Aorta (tissue), 5 donors: ENCODE results near the gene DEDD. TPM values are rescaled to one million over a fixed set of nuclear protein-coding genes. Genes with fewer than 3 reads are reported as not detected.
A peak's percentile ranks its signal among the peaks of the same experiment; 100 is the strongest.

ENCODE experiments used
- ATAC-seq: fragments of 200-7000 bp; cut with Tn5 transposase; one replicate; pipeline ENCODE4 v1.9.1; 2022; ENCODE audit warnings: moderate library complexity; ENCODE audit not compliant: low FRiP score
- DNase-seq, 2 donors: peaks; one replicate each; pipeline ENCODE4 v3.0.0-alpha.2; 2020
- H3K27ac ChIP-seq, 2 donors: one replicate each; pipeline ENCODE4 v1.5.1; 2013; ENCODE audit warnings: low read length in 2 of 2, mild to moderate bottlenecking in 2 of 2, moderate library complexity in 2 of 2, control low read depth in 1 of 2, inconsistent platforms in 1 of 2, low read depth in 1 of 2
- H3K27me3 ChIP-seq, 2 donors: one replicate each; pipeline ENCODE4 v1.6.1; 2013; ENCODE audit warnings: control low read depth in 1 of 2, low read length in 1 of 2, mild to moderate bottlenecking in 1 of 2, moderate library complexity in 1 of 2; ENCODE audit not compliant: insufficient read depth in 2 of 2, control insufficient read depth in 1 of 2
- H3K36me3 ChIP-seq, 2 donors: one replicate each; pipeline ENCODE4 v1.6.1; 2013; ENCODE audit warnings: control low read depth in 1 of 2, low read length in 1 of 2, mild to moderate bottlenecking in 1 of 2; ENCODE audit not compliant: insufficient read depth in 2 of 2, control insufficient read depth in 1 of 2
- H3K4me1 ChIP-seq, 2 donors: one replicate each; pipeline ENCODE4 v1.6.1; 2013; ENCODE audit warnings: low read length in 2 of 2, control low read depth in 1 of 2, mild to moderate bottlenecking in 1 of 2, moderate library complexity in 1 of 2; ENCODE audit not compliant: insufficient read depth in 2 of 2, control insufficient read depth in 1 of 2
- H3K4me3 ChIP-seq, 2 donors: one replicate each; pipeline ENCODE4 v1.5.1; 2013; ENCODE audit warnings: low read length in 2 of 2, control low read depth in 1 of 2, mild to moderate bottlenecking in 1 of 2
- H3K9me3 ChIP-seq: one replicate; pipeline ENCODE4 v1.6.1; 2013; ENCODE audit warnings: mild to moderate bottlenecking, low read length; ENCODE audit not compliant: control insufficient read depth
- WGBS, 2 donors: extraction: QIAGEN DNeasy Blood & Tissue Kit; methylation state at CpG; one replicate each; pipeline ENCODE4 v1.1.7; 2013; 5-methylcytosine and 5-hydroxymethylcytosine counted together
- intact Hi-C, 2 donors: fragments of 100-400 bp; cut with DNase I; formaldehyde crosslinking; loops; one replicate each; pipeline versions ENCODE4 v1.14.2 to v1.15.0; 2022
- polyA plus RNA-seq, 2 donors: library from polyadenylated mRNA; stranded (reverse); fragments of 200-250 nt; gene quantifications; one replicate each; pipeline ENCODE4 v1.2.3, GENCODE V29; 2013
- total RNA-seq, 2 donors: library from RNA; stranded (reverse); fragmentation: NEBNext Ultra II Directional; extraction: Animal tissue kit (Norgen Biotek cat#: 25700); gene quantifications; one replicate each; pipeline ENCODE4 v1.2.1, GENCODE V29; 2021
- donor health status: healthy with polysubstance abuse.
- donor health status: Bipolar disorder and iron deficiency.
- donor health status: DM: no; HTN: no; CAD: no.
- donor health status: DM: no; HTN: no; CAD: no.
- donor health status: DM: yes; HTN: yes; CAD: no.

DEDD gene
- total and polyA plus RNA-seq, 4 donors, result 25.2 to 46.8 (median 42.2) TPM

DNA sequence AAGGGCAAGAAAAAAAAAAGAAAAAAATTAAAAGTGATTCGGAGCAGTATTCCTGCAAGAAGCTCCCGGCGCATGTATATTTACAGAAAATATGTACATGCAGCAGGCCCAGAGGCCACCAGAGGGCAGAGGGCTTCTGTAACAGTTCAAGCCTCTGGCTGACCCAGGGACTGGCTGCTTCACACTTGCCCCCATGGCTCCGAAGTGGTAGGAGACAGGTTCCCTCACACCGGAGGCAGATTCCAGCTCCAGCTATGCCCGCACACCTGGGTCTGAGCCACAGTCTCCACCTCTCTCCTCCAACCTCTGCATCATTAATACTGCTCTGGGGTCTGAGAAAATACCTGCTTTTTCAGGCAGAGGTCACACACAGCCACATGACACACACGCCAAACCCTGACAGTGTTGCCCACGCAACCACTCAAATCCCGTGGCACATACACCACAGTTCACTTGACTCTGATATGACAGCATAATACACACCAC lies 60.5 kb downstream of the DEDD start:
- WGBS, 2 donors, result 78 to 79% methylated on average over 9 of the region's 9 CpGs

More for the DNA sequence above, 60.5 kb downstream of the DEDD start:
- Histone ChIP-seq H3K9me3 (no peaks in the 10 kb centered on the region), H3K4me3 (no peak overlapping the region), H3K27me3 (no peaks in the 10 kb centered on the region), H3K27ac (no peak overlapping the region), H3K4me1 (no peaks in the 10 kb centered on the region), H3K36me3 (no peaks in the 10 kb centered on the region)
- ATAC-seq, result no peak
- DNase-seq, result peak in 1 of 2 donors; percentile 72
- intact Hi-C loops, result no loop called here

Other genes starting within 250 kb of the DEDD start
- 1 to 10 TPM in 1 of 2 donors, under 1 TPM in 1; 0.78 to 1.8 TPM for gene ITLN1, start 247.5 kb downstream of the DEDD start, total RNA-seq
- gene ITLN1, start 247.5 kb downstream of the DEDD start, polyA plus RNA-seq, result 10 to 100 TPM; 58.6 to 72.6 TPM
- not detected for gene ITLN2, start 177.9 kb downstream of the DEDD start, total RNA-seq
- gene ITLN2, start 177.9 kb downstream of the DEDD start, polyA plus RNA-seq, result 1 to 10 TPM; 4.5 to 5.5 TPM
- 10 to 100 TPM; 21.7 to 26.0 TPM for gene F11R, start 111.5 kb downstream of the DEDD start, total RNA-seq
- gene F11R, start 111.5 kb downstream of the DEDD start, polyA plus RNA-seq, result 1 to 10 TPM; 2.4 to 8.0 TPM
- 10 to 100 TPM in 1 of 2 donors, 1 to 10 TPM in 1; 9.1 to 12.5 TPM for gene TSTD1, start 93.7 kb downstream of the DEDD start, total RNA-seq
- 10 to 100 TPM; 13.2 to 31.9 TPM for gene TSTD1, start 93.7 kb downstream of the DEDD start, polyA plus RNA-seq
- 10 to 100 TPM; 42.2 to 67.0 TPM for gene USF1, start 86.7 kb downstream of the DEDD start, total RNA-seq
- 100 to 1,000 TPM in 1 of 2 donors, 10 to 100 TPM in 1; 33.8 to 124 TPM for gene USF1, start 86.7 kb downstream of the DEDD start, polyA plus RNA-seq
- 10 to 100 TPM; 14.7 to 20.5 TPM for gene ARHGAP30, start 62.8 kb downstream of the DEDD start, total RNA-seq
- gene ARHGAP30, start 62.8 kb downstream of the DEDD start, polyA plus RNA-seq, result 10 to 100 TPM in 1 of 2 donors, 1 to 10 TPM in 1; 1.3 to 12.1 TPM
- gene NECTIN4, start 43.1 kb downstream of the DEDD start, total RNA-seq, result under 1 TPM; 0.24 to 0.26 TPM
- gene NECTIN4, start 43.1 kb downstream of the DEDD start, polyA plus RNA-seq, result not detected
- 1 to 10 TPM in 1 of 2 donors, under 1 TPM in 1; 0.78 to 2.5 TPM for gene KLHDC9, start 34.3 kb downstream of the DEDD start, total RNA-seq
- 10 to 100 TPM in 1 of 2 donors, 1 to 10 TPM in 1; 7.9 to 14.8 TPM for gene KLHDC9, start 34.3 kb downstream of the DEDD start, polyA plus RNA-seq
- gene PFDN2, start 14.6 kb downstream of the DEDD start, total RNA-seq, result 10 to 100 TPM; 36.4 to 42.3 TPM
- gene PFDN2, start 14.6 kb downstream of the DEDD start, polyA plus RNA-seq, result 100 to 1,000 TPM in 1 of 2 donors, 10 to 100 TPM in 1; 74.6 to 116 TPM
- gene NIT1, start 14.6 kb downstream of the DEDD start, total RNA-seq, result 10 to 100 TPM; 31.1 to 41.6 TPM
- 10 to 100 TPM; 47.6 to 50.5 TPM for gene NIT1, start 14.6 kb downstream of the DEDD start, polyA plus RNA-seq
- gene UFC1, start 21.3 kb upstream of the DEDD start, total RNA-seq, result 10 to 100 TPM; 64.2 to 70.3 TPM
- gene UFC1, start 21.3 kb upstream of the DEDD start, polyA plus RNA-seq, result 100 to 1,000 TPM; 143 to 184 TPM
- gene USP21, start 26.8 kb upstream of the DEDD start, total RNA-seq, result 10 to 100 TPM; 16.4 to 28.1 TPM
- 10 to 100 TPM; 15.7 to 24.7 TPM for gene USP21, start 26.8 kb upstream of the DEDD start, polyA plus RNA-seq
- gene PPOX, start 33.8 kb upstream of the DEDD start, total RNA-seq, result 10 to 100 TPM; 16.3 to 30.9 TPM
- 100 to 1,000 TPM in 1 of 2 donors, 10 to 100 TPM in 1; 17.0 to 126 TPM for gene PPOX, start 33.8 kb upstream of the DEDD start, polyA plus RNA-seq
- gene B4GALT3, start 44.8 kb upstream of the DEDD start, total RNA-seq, result 10 to 100 TPM; 26.8 to 29.8 TPM
- gene B4GALT3, start 44.8 kb upstream of the DEDD start, polyA plus RNA-seq, result 10 to 100 TPM; 13.9 to 23.1 TPM
- 100 to 1,000 TPM in 1 of 2 donors, 10 to 100 TPM in 1; 78.9 to 207 TPM for gene ADAMTS4, start 66.4 kb upstream of the DEDD start, total RNA-seq
- 1 to 10 TPM; 1.4 to 6.8 TPM for gene ADAMTS4, start 66.4 kb upstream of the DEDD start, polyA plus RNA-seq
- 10 to 100 TPM; 55.3 to 63.4 TPM for gene NDUFS2, start 69.7 kb upstream of the DEDD start, total RNA-seq
- 10 to 100 TPM; 64.2 to 88.1 TPM for gene NDUFS2, start 69.7 kb upstream of the DEDD start, polyA plus RNA-seq
- 10 to 100 TPM; 64.3 to 74.0 TPM for gene FCER1G, start 82.6 kb upstream of the DEDD start, total RNA-seq
- gene FCER1G, start 82.6 kb upstream of the DEDD start, polyA plus RNA-seq, result 100 to 1,000 TPM in 1 of 2 donors, 10 to 100 TPM in 1; 35.7 to 154 TPM
- not detected for gene APOA2, start 91.0 kb upstream of the DEDD start, total RNA-seq
- 1 to 10 TPM in 1 of 2 donors, not detected in 1; 1.3 TPM for gene APOA2, start 91.0 kb upstream of the DEDD start, polyA plus RNA-seq
- gene TOMM40L, start 93.4 kb upstream of the DEDD start, total RNA-seq, result 10 to 100 TPM in 1 of 2 donors, 1 to 10 TPM in 1; 10.0 to 12.9 TPM
- gene TOMM40L, start 93.4 kb upstream of the DEDD start, polyA plus RNA-seq, result 10 to 100 TPM; 10.2 to 11.6 TPM
- gene NR1I3, start 105.5 kb upstream of the DEDD start, total RNA-seq, result not detected
- gene NR1I3, start 105.5 kb upstream of the DEDD start, polyA plus RNA-seq, result not detected
- gene PCP4L1, start 126.1 kb upstream of the DEDD start, total RNA-seq, result 1 to 10 TPM in 1 of 2 donors, under 1 TPM in 1; 0.69 to 1.2 TPM
- not detected for gene PCP4L1, start 126.1 kb upstream of the DEDD start, polyA plus RNA-seq
- 10 to 100 TPM; 11.2 to 19.4 TPM for gene MPZ, start 177.3 kb upstream of the DEDD start, total RNA-seq
- 1 to 10 TPM in 1 of 2 donors, not detected in 1; 1.5 TPM for gene MPZ, start 177.3 kb upstream of the DEDD start, polyA plus RNA-seq
- gene SDHC, start 181.7 kb upstream of the DEDD start, total RNA-seq, result 100 to 1,000 TPM; 103 to 127 TPM
- 100 to 1,000 TPM; 117 to 129 TPM for gene SDHC, start 181.7 kb upstream of the DEDD start, polyA plus RNA-seq
- not detected for gene CFAP126, start 235.2 kb upstream of the DEDD start, total RNA-seq
- not detected for gene CFAP126, start 235.2 kb upstream of the DEDD start, polyA plus RNA-seq